ENCODE measurements around the gene VEGFC.

DNA sequence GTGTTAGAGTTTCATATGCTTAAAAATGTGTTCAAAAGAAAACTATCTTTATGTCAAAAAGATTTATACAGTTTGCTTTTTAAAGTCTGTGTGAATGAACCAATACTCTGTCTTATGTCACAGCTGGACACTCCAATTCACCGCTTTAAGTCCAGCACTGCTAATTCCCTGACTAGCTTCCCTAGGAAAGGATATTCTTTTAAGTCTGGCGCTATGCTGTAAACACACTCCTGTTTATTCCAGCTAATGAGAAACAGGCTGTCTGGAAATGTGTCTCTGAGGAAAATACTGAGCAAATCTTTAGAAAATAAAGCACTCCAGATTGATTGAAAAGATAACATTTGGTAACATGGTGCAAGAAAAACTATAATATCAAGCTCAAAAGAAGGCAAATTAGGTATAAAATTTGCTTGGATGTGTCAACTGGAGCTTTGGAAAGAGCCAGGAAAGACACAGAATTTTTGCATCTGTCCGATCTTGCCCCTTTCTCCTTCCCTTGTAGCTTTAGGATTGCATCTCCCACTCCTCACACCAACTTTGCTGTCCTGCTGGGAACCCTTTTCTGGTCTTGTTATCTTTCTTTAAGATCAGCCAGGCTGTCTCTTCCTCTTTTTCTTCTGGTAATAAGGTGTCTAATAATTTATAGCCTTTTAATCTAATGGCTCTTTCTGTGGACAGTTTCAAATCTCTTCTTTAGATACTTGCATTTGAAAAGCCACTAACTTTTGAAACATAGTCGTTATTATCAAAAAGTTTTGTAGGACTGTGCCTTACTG is 40.9 kb upstream of the VEGFC start:
- no peak for TF ChIP-seq REST (IDR thresholded peaks at IDR 0.05; ENCODE audit: insufficient replicate concordance, low read depth)
- TF ChIP-seq, protein P1, sequence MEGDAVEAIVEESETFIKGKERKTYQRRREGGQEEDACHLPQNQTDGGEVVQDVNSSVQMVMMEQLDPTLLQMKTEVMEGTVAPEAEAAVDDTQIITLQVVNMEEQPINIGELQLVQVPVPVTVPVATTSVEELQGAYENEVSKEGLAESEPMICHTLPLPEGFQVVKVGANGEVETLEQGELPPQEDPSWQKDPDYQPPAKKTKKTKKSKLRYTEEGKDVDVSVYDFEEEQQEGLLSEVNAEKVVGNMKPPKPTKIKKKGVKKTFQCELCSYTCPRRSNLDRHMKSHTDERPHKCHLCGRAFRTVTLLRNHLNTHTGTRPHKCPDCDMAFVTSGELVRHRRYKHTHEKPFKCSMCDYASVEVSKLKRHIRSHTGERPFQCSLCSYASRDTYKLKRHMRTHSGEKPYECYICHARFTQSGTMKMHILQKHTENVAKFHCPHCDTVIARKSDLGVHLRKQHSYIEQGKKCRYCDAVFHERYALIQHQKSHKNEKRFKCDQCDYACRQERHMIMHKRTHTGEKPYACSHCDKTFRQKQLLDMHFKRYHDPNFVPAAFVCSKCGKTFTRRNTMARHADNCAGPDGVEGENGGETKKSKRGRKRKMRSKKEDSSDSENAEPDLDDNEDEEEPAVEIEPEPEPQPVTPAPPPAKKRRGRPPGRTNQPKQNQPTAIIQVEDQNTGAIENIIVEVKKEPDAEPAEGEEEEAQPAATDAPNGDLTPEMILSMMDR (IDR thresholded peaks at IDR 0.05; ENCODE audit: insufficient read depth, low read length), result no peak
